GM12878 (cell line): ENCODE data around the gene TET2. TPM values are rescaled to one million over a fixed set of nuclear protein-coding genes. Genes with fewer than 3 reads are reported as not detected.

Experiments
- ATAC-seq: fragments of 200-7000 bp; cut with Tn5 transposase; 3 replicates; pipeline ENCODE4 v1.9.1; 2020; ENCODE audit warnings: mild to moderate bottlenecking, moderate library complexity
- BruUV-seq: library from RNA; stranded (reverse); fragments of 400-500 nt; replicated peaks from 2 replicates; lab custom pipeline; 2021; lab: Mats Ljungman, UMichigan
- CTCF ChIA-PET: fragments of 300-600 bp; sonication (Branson Sonifier 250); formaldehyde crosslinking; extraction: SDS; loops from one replicate; lab custom pipeline; 2021; ENCODE audit warnings: inconsistent platforms; lab: Yijun Ruan, JAX
- POLR2A ChIA-PET: fragments of 350-600 bp; formaldehyde crosslinking; extraction: SDS; loops from one replicate; lab custom pipeline; 2021; ENCODE audit warnings: inconsistent platforms; lab: Charles Lee
- RAD21 ChIA-PET: fragments of 300-600 bp; sonication (Branson Sonifier 250); formaldehyde crosslinking; loops from one replicate; lab custom pipeline; 2023; ENCODE audit warnings: antibody characterized with exemption; ENCODE audit not compliant: unreplicated experiment; lab: Charles Lee
- SMC1A ChIA-PET: fragments of 300-600 bp; sonication (Branson Sonifier 250); formaldehyde crosslinking; loops from one replicate; lab custom pipeline; 2023; ENCODE audit not compliant: unreplicated experiment, uncharacterized antibody; lab: Charles Lee
- DNase-seq: peaks from one replicate; pipeline ENCODE4 v3.0.0-alpha.2; 2011; ENCODE audit warnings: low read depth, low spot score
- FAIRE-seq: peaks from 3 replicates; lab custom pipeline; 2011; peaks lifted over from hg19 to GRCh38; lab: Jason Lieb, UNC
- H2AFZ ChIP-seq: 2 replicates; pipeline ENCODE4 v1.6.0; 2011; ENCODE audit warnings: low read depth, low read length, control low read depth; ENCODE audit not compliant: control insufficient read depth
- H3K27ac ChIP-seq: 2 replicates; pipeline ENCODE4 v1.5.1; 2011; ENCODE audit warnings: control low read depth; ENCODE audit not compliant: control insufficient read depth, insufficient read depth
- H3K27me3 ChIP-seq, 2 experiments: replicated peaks in 1 of 2; 2 replicates each; pipeline versions ENCODE4 v1.6.0 to v1.6.1; 2011; ENCODE audit warnings: low read length in 1 of 2; ENCODE audit not compliant: control insufficient read depth in 2 of 2, insufficient read depth in 2 of 2
- H3K36me3 ChIP-seq, 2 experiments: 2 replicates each; pipeline ENCODE4 v1.5.1; 2011; ENCODE audit warnings: low read length in 1 of 2; ENCODE audit not compliant: control insufficient read depth in 2 of 2, insufficient read depth in 2 of 2
- H3K4me1 ChIP-seq: 2 replicates; pipeline ENCODE4 v1.6.1; 2011; ENCODE audit warnings: mild to moderate bottlenecking, low read length, moderate library complexity, mixed read lengths; ENCODE audit not compliant: control insufficient read depth, insufficient read depth
- H3K4me2 ChIP-seq: 2 replicates; pipeline ENCODE4 v1.6.0; 2011; ENCODE audit warnings: control low read depth; ENCODE audit not compliant: control insufficient read depth, insufficient read depth
- H3K4me3 ChIP-seq: fragments of 200-600 bp; sonication (generic); 2 replicates; pipeline ENCODE4 v1.5.1; 2016
- H3K79me2 ChIP-seq: 2 replicates; pipeline ENCODE4 v1.6.0; 2011; ENCODE audit warnings: low read length; ENCODE audit not compliant: control insufficient read depth, insufficient read depth
- H3K9ac ChIP-seq: 2 replicates; pipeline ENCODE4 v1.8.0; 2011; ENCODE audit warnings: low read length, control low read depth, mixed read lengths; ENCODE audit not compliant: control insufficient read depth, insufficient read depth
- H3K9me3 ChIP-seq: replicated peaks from 3 replicates; pipeline ENCODE4 v1.5.1; 2011; ENCODE audit warnings: mild to moderate bottlenecking, low read length; ENCODE audit not compliant: control insufficient read depth, insufficient read depth
- H4K20me1 ChIP-seq: 2 replicates; pipeline ENCODE4 v1.6.0; 2011; ENCODE audit not compliant: control insufficient read depth, insufficient read depth
- CTCF ChIP-seq, 3 experiments: IDR thresholded peaks in 2 of 3; conservative IDR thresholded peaks in 1 of 3; 2 replicates each; pipeline ENCODE4 v1.5.1; 2011; ENCODE audit warnings: low read depth in 3 of 3, low read length in 3 of 3, mild to moderate bottlenecking in 3 of 3, control low read depth in 2 of 3, moderate library complexity in 2 of 3, inconsistent platforms in 1 of 3, mixed read lengths in 1 of 3; ENCODE audit not compliant: control insufficient read depth in 2 of 3, insufficient read depth in 1 of 3; ENCODE audit errors: extremely low read depth in 1 of 3
- E4F1 ChIP-seq: fragments of 450-650 bp; IDR thresholded peaks from 2 replicates; pipeline ENCODE4 v1.6.1; 2018; ENCODE audit warnings: borderline replicate concordance, mild to moderate bottlenecking; ENCODE audit not compliant: partially characterized antibody
- ELK1 ChIP-seq: IDR thresholded peaks from 2 replicates; pipeline ENCODE4 v1.6.1; 2012; ENCODE audit warnings: low read depth, low read length, improper control_type of control experiment
- NFYA ChIP-seq: IDR thresholded peaks from 2 replicates; pipeline ENCODE4 v1.6.1; 2011; ENCODE audit warnings: low read depth, mild to moderate bottlenecking, low read length, improper control_type of control experiment, borderline replicate concordance
- SMAD5 ChIP-seq: IDR thresholded peaks from 2 replicates; pipeline ENCODE4 v1.6.1; 2016; ENCODE audit warnings: antibody characterized with exemption, low read depth
- WGBS: methylation state at CpG from one replicate; pipeline ENCODE4 v1.1.6; 2016; ENCODE audit warnings: low lambda C conversion rate; ENCODE audit not compliant: insufficient replicate concordance, insufficient coverage; ENCODE audit errors: missing lambda C conversion rate; 5-methylcytosine and 5-hydroxymethylcytosine counted together
- in situ Hi-C: fragments of 300-500 bp; cut with MboI; formaldehyde crosslinking; loops from 9 replicates; pipeline ENCODE4 v1.14.3; 2018; ENCODE audit warnings: mixed read lengths
- intact Hi-C: fragments of 100-400 bp; cut with micrococcal nuclease; formaldehyde crosslinking; loops from one replicate; pipeline ENCODE4 v1.14.2; 2022; ENCODE audit not compliant: unreplicated experiment
- polyA plus RNA-seq, 11 experiments: library from polyadenylated mRNA; depleted of rRNA in 4 of 11; unstranded in 6 of 11; stranded (reverse) in 5 of 11; fragments of >200 nt; fragmentation: Nextera tagmentation in 4 of 11; fragmentation: Illumina TruSeq in 1 of 11; extraction: Ambion mirVana in 4 of 11; extraction: Trizol in 1 of 11; gene quantifications; 1 replicate in 1 of 11; 2 replicates in 10 of 11; pipeline versions ENCODE4 v1.2.1 to v1.2.3, GENCODE V29; 2011 to 2016; ENCODE audit warnings: inconsistent platforms in 2 of 11, missing spikeins in 2 of 11, low read depth in 1 of 11
- total RNA-seq, 4 experiments: library from RNA; depleted of rRNA in 3 of 4; stranded (reverse); fragments of >200 nt in 3 of 4; fragmentation: Illumina TruSeq in 1 of 4; extraction: Trizol in 1 of 4; gene quantifications; 2 replicates each; pipeline versions ENCODE4 v1.2.1 to v1.2.3, GENCODE V29; 2013 to 2021

The TET2 gene
- total and polyA plus RNA-seq, 10 of the 15 experiments (the other 5 are each of a cell fraction or from before 2014, with no cell fraction given), result 3.7 to 49.0 (median 27.5) TPM

GRCh38 chr4:105171912-105172311 lies 25.2 kb downstream of the TET2 start:
- Histone ChIP-seq H3K4me2 (no peak overlapping the region), H3K27ac (no peak overlapping the region), H3K9ac (no peak overlapping the region), H4K20me1 (no peaks in the 10 kb centered on the region), H3K36me3 (peaks cover 0 to 2% of the 10 kb centered on the region in 2 experiments; a peak in 1 of 4 replicates), H3K79me2 (peaks cover 68% of the 10 kb centered on the region), H3K4me1 (no peaks in the 10 kb centered on the region), H3K9me3 (peaks cover 38% of the 10 kb centered on the region), H2AFZ (no peak overlapping the region), H3K4me3 (no peak overlapping the region), H3K27me3 (no peaks in the 10 kb centered on the region)
- CTCF ChIA-PET, result interaction anchor here (0.5 to 0.6 kb wide), 2 partner anchors 8 to 139 kb away, joined by 3 read pairs; no protein-coding TSS in a partner anchor
- 88% methylated on average over 1 of the region's 1 CpG for WGBS
- ATAC-seq, result no peak
- TF ChIP-seq CTCF (IDR thresholded peaks at IDR 0.05 in 2 of 3, conservative IDR thresholded peaks at IDR 0.05 in 1 of 3; ENCODE audit: control insufficient read depth in 2 of 3, extremely low read depth in 1 of 3, insufficient read depth in 1 of 3, low read depth in 3 of 3, low read length in 3 of 3) (no peak), E4F1 (no peak), ELK1 (no peak), SMAD5 (no peak), NFYA (no peak)
- BruUV-seq, result no TSS peak
- SMC1A ChIA-PET, result interaction anchor here (0.7 to 1.4 kb wide), 3 partner anchors 9 to 24 kb away, joined by 3 to 5 read pairs (median 4); no protein-coding TSS in a partner anchor
- FAIRE-seq, result no peak
- DNase-seq, result no peak
- RAD21 ChIA-PET, result no interaction called here
- POLR2A ChIA-PET, result interaction anchor here (0.6 kb wide), 3 partner anchors 8 to 589 kb away, joined by 3 to 4 read pairs (median 4); no protein-coding TSS in a partner anchor
- in situ Hi-C loops (no loop called here), intact Hi-C loops (no loop called here)
